Activated CD4-positive, CD25-positive, alpha-beta regulatory T cell treated with anti-CD3 and anti-CD28 coated beads, Interleukin-2, amount 50 U/mL, for 72 hours (primary cell): ENCODE data around the gene PRDM7.
A peak's percentile ranks its signal among the peaks of the same experiment; 100 is the strongest.
"Not testable (repeated sequence)": the region's sequence is repeated elsewhere in the genome, so short reads cannot be mapped to it uniquely, and the experiment has no call there.

ENCODE experiments used
- DNase-seq: peaks from one replicate; pipeline ENCODE4 v3.0.0; 2021

Gene PRDM7

DNA sequence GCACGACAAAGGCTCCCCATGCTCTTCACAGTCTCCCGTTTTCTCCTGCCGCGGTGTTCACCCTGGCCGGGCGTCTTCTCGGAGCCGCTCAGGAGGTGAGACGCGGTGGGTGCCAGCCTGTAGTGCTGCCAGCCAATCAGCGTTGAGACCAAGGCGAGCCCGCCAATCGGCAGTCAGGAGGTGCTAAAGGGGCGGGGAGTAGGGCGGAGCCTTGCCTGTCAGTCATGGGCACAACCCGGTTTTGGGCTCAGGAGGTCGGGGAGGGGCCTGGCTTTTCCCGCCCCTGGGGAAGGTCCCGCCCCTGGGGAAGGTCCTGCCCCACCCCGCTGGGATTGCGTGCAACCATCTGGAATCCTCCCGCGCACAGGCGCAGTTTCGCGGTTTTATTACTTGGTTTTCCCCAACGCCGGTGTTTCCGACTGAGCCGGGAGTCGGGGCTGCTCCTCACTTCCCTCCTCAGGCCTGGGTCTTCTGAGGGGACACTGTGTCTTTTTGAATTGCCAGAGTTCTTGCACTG, at the start of gene PRDM7:
Gene PRDM7, minus strand, starts transcription at position 92 of the 517 bp plus-strand sequence. CDS start 1,421 bp downstream, outside the sequence.
- peak; percentile 96 for DNase-seq

DNA sequence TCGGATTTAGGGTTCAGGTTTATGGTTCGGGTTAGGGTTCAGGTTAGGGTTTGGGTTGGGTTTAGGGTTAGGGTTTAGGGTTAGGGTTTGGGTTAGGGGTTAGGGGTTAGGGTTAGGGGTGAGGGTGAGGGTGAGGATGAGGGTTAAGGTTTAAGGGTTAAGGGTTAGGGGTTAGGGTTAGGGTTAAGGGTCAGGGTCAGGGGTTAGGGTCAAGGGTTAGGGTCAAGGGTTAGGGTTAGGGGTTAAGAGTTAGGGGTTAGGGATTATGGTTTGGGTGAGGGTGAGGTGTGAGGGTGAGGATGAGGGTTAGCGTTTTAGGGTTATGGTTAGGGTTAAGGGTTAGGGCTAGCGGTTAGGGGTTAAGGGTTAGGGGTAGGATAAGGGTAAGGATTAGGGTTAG, 44.7 kb upstream of the PRDM7 start:
- not testable (repeated sequence) for DNase-seq

DNA sequence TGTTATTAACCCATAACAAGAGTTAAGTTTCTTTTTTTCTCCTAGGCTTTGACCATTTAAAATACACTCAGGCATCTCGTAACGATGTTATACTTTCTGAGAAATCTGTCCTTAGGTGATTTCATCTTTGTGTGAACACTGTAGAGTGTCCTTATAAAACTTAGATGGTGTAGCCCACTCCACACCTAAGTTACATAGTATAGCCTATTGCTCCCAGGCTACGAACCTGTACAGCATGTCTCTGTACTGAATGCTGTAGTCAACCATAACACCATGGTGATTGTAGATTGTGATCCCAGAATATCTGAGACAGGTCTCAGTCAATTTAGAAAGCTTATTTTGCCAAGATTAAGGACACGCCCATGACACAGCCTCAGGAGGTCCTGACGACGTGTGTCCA, 30.5 kb upstream of the PRDM7 start:
- not testable (repeated sequence) for DNase-seq

DNA sequence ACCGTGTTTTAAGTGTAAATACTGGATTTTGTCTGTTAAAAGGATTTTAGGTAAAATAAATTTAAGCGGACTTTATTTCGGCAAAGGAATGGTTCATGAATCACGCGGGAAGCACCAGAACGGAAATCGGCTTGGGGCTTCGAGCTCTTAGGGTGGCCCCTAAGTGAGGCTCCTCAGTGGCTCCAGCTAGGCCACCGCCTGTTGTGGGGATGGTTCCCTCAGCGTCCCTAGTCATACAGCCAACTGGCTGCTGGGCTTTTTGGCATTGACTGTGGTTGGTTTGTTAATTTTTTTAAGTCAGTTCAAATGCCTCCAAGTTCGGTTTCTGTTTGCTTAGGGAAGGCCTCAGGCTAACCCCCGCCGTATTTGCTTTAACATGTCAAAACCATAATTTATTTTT, 29.9 kb upstream of the PRDM7 start:
- DNase-seq, result not testable (repeated sequence)

DNA sequence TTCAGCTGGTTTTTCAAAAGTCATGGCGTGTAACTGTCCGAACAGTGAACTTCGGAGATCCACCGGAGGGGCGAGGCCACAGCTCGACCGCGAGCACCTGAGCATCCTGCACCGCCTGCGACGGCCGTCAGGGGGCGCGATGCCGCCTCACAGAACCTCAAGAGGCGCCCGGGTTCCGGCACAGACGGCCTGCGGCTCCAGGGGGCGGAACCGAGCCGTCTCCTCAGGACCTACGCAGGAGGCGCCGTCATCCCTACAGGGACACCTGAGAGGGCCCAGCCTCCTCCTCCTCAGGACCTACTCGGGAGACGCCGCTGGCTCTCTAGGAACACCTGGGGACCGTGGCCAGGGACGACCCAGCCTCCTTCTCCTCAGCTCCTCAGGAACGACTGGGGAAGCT, 29.1 kb upstream of the PRDM7 start:
- DNase-seq, result peak; percentile 65

DNA sequence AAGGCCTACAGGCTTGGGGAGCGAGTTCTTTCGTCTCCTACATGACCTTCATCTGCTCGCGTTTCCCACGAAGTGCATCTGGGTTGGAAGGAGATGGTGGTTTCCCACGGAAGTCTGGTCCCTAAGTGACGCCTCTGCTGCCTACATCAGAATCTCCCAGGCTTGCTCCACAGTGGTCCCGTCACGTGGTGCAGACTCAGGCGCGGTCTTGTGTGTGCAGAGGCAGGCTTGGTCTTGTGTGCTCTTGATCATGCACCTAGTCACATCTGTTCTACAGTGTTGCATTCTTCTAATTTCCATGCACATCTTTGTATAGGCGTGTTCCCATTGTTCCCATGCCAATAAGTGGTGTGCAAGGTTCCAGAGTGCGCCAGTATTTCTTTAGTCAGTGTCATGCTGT, 27.6 kb upstream of the PRDM7 start:
- DNase-seq, result not testable (repeated sequence)

DNA sequence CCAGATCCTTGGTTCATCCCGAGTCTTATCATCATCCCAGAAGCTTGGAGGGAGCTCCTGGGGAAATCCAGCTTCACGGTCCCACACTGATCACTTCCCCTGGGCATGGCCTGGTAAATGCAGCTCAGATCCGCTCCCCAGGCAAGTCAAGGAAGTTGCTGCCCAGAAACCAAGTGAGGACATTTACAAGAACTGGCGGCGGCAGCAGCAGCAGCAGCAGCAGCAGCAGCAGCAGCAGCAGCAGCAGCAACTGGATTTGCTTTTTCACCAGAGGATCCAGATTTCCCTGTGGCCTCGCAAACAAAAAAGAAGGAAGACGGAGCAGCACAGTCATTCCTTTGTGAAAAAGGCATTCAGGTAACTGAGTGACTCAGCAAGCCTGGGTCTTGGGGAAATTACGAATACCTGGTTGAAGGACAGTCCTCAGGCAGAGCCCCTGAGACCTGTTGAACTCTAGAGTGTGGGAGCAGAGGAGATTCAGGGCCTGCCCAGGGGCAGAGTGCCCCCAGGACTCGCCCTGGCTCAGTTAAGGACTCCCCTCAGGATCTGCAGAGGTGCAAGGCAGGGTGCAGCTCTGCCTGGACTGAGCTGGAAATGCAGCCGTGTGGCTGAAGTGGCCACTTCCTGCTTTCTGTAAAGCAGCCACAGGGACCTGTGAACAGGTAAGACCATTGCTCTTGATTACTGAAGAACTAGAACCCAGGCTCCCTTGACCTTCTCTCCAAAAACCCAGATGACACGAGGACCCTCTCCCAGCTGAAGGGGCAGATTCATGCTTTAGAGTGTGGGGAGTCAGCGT, 25.2 kb upstream of the PRDM7 start:
- not testable (repeated sequence) for DNase-seq

DNA sequence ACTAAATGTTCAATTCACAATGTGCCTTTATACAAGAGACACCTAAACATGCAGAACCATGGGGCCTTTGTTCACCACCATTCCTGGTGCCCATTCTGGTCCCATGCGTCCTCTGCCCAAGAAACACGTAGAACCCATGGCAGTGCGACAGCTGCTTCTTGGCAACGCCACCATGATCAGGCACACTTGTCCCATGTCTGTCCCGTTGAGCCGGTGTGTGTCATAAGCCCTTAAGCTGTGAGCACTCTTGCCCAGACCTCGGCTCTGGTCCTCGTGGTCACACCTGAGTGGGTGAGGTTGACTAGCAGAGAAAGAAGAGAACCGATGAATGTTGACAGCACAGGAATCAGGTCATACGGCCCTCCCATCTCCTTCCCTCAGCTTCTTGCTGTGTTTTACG, 24.2 kb upstream of the PRDM7 start:
- DNase-seq, result not testable (repeated sequence)

DNA sequence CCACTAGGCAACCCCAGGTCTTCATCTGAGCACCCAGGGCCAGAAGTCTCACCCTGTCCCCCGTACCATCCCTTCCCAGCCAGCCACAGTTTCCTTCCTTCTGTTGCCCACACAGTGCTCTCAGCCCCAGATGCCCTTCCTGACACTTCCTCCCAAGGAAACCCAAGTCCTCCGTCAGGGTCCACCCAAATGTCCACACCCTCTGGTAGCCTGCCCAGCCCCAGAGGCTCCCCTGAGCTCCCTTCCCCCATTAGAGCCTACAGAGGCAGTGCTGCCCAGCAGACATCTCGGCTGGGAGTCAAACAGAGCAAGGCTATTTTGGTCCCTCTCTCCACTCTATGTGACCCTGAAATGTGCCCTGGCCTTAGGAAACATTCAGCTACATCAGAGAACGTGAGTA, 23.7 kb upstream of the PRDM7 start:
- DNase-seq, result not testable (repeated sequence)

DNA sequence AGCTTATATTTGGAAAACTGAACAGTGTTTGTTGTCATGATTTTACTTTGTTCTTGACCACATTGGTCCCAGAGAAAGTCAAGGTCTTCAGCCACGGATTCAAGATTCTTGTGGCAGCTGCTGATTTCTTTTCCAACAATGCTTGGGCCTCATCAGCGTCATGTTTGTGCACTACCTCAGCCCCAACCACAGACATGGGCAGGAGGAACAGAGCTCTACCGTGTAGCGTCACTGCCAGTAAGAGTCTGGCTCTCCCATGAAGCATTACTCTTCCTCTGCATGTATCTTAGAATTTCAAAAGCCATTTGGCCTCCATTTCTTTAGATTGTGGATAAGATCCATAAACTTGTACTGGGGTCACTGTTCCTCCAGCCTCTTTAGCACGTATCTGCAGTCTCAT, 23.1 kb upstream of the PRDM7 start:
- not testable (repeated sequence) for DNase-seq

DNA sequence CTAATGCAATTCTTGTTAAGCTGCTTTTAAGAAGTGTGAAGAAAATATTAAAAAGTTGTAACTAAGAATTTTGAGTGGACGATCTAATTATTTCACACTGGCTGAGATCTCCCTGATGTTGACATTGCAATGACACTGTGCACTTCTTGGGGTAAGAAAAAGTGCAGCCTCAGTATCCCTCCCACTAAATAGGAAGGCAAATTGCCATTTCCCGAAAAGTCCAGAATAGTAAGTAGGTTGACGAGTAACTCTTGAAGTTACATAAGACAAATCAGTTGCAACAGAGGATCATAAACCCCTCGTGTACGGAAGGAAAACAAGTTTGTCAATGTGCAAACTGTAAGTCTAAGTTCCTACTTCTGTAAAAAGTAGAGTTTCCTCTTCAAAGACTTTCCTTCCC, 21.8 kb upstream of the PRDM7 start:
- not testable (repeated sequence) for DNase-seq

DNA sequence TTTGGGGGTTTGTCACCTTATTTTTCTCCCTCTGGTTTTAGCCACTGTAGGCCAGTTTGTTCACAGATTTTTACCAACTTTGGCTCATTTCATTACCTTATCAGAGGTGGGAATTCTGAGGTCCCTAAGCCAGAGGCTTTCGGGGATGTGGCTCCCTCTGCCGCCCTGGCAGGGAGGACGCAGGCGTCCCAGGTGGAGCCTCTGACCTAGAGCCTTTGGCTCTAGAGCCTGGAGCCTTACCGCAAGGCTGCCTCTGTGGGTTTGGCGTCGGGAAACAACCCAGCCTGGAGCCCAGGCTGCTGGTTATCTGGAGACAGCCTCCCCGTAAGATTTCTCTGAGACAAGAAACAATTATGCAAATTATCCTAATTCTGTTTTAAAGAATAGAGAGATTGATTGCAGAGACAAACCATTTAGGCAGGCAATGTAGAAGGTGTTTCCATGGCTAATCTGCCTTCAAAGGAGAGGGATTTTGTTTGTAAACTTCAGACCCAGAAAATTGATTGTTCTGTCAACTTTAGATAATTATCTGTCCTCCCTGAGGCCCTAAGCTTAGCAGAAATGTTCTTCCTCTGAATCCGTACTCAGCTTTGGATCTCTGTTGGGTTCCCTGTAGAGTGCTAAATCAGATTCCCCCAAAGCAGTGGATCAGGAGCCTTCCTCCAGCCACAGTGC, 20.0 kb upstream of the PRDM7 start:
- DNase-seq, result not testable (repeated sequence)

DNA sequence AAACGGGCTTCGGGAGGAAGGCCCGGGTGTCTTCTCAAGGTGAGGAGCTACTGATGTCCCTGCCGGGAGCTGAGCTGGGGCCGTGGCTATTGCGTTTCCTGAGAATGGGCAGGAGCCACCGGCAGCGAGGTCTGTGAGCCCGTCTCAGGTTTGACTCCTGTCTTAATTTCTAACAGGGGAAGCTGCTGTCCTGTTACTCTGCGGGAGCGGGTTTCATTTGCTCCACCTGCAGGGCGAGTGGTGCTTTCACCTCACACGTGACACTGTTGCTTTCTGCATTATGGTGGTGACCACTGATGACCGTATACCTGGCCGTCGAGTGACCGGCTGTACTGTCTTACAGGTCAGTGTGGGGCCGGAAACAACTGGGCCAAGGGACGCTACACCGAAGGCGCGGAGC, 17.7 kb upstream of the PRDM7 start:
- not testable (repeated sequence) for DNase-seq

DNA sequence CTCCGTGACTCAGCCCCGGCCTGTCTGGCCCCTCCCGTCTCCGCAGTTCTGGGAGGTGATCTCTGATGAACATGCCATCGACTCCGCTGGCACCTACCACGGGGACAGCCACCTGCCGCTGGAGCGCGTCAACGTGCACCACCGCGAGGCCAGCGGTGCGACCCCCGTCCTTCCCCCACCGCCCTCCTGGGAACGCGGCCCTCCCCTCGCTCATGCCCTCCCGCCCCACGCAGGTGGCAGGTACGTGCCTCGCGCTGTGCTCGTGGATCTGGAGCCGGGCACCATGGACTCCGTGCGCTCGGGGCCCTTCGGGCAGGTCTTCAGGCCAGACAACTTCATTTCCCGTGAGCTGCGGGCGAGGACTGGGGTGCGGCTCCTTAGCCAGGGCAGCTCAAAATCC, 17.2 kb upstream of the PRDM7 start:
- not testable (repeated sequence) for DNase-seq

DNA sequence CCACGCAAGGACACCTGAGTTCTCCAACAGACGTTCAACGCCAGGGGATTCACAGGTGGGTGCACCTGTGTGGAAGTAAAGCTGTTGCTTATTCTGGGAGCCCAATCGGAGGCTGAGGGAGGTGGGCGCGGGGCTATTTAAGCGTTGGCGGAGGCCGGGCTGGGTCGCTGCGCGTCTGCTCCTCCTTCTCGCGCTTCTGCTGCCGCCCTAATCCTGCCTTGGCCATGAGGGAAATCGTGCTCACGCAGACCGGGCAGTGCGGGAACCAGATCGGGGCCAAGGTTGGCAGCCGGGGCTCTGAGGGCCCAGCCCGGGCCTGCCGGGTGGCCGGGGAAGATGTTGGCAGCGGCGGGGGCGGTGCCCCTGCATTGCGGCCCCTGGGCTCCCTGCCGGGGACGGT, 16.7 kb upstream of the PRDM7 start:
- not testable (repeated sequence) for DNase-seq

DNA sequence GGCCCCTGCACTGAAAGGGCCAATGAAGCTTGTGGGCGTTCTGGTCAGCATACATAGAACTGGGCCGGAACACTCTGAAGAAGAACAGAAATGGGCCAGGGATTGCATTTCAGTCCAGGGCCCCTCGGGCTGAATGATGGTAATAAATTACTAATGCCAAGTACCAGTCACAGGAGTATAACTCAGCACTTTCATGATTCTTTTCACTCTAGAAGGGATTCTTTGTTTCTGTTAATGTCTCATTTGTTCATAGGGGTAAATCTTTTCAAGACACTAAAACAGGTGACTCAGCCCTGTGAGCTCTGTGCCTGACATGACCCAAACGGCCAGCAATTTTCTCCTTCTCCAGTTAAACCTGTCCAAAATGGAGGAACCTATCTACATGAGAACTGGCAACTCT, 15.7 kb upstream of the PRDM7 start:
- DNase-seq, result not testable (repeated sequence)

DNA sequence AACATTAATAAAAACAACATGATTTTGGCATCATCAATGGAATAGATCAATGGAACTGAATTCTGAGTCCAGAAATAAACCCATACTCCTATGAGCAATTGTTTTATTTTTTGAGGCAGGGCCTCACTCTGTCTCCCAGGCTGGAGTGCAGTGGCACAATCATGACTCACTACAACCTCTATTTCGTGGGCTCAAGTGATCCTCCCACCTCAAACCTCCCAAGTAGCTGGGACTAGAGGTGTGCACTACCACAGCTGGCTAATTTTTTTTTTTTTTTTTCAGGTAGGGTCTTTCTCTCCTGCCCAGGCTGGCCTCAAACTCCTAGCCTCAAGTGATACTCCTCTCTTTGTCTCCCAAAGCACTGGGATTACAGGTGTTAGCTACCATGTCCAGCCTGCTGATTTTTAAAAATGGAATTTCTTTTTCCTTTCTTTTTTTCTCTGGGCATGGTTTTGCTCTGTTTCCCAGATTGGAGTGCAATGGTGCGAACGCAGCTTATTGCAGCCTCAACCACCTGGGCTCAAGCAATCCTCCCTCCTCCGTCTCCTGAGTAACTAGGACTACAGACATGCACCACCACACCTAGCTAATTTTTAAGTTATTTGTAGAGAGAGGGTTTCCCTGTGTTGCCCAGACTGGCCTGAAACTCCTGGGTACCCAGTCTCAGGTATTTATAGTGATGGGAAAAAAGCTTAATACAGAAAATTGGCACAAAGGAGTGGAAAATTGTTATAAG, 7.3 kb upstream of the PRDM7 start:
- DNase-seq, result no peak

DNA sequence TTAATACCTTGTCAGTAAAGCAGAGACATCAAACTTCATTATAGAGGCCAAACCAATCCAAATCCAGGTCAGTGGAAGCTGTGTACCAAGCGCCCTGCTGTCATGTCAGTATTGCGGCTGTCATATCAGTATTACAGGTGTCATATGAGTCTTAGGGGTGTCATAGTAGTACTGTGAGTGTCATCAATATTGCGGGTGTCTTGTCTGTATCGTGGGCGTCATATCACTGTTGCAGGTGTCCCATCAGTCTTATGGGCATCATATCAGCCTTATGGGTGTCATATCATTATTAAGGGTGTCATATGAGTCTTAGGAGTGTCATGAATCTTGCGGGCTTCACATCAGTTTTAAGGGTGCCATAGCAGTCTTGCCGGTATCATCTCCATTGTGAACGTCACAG, 6.0 kb upstream of the PRDM7 start:
- no peak for DNase-seq

DNA sequence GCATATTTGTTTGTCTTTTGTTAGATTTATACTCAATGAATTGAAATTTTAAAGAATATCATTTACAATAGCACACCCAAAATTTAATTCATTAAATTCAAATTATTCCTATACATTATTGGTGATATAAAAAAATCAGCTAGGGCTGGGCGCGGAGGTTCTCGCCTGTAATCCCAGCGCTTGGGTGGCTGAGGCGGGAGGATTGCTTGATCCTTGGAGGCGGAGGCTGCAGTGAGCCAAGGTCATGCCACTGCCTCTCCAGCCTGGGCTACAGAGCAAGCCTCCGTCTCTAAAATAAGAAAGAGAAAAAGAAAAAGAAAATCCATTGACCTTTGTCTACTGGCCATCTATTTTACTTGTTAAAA, 4.5 kb upstream of the PRDM7 start:
- no peak for DNase-seq

DNA sequence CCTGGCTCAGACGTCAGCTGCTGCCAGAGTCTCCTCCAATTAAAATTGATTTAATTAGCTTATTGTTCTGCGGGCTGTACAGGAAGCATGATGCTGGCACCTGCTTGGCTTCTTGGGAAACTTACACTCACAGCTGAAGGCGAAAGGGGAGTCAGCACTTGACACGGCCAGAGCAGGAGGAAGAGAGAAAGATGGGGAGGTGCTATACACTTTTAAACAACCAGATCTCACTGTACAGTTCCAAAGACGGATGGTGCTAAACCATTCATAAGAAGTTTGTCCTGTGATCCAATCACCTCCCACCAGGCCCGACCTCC, 1.4 kb upstream of the PRDM7 start:
- no peak for DNase-seq

DNA sequence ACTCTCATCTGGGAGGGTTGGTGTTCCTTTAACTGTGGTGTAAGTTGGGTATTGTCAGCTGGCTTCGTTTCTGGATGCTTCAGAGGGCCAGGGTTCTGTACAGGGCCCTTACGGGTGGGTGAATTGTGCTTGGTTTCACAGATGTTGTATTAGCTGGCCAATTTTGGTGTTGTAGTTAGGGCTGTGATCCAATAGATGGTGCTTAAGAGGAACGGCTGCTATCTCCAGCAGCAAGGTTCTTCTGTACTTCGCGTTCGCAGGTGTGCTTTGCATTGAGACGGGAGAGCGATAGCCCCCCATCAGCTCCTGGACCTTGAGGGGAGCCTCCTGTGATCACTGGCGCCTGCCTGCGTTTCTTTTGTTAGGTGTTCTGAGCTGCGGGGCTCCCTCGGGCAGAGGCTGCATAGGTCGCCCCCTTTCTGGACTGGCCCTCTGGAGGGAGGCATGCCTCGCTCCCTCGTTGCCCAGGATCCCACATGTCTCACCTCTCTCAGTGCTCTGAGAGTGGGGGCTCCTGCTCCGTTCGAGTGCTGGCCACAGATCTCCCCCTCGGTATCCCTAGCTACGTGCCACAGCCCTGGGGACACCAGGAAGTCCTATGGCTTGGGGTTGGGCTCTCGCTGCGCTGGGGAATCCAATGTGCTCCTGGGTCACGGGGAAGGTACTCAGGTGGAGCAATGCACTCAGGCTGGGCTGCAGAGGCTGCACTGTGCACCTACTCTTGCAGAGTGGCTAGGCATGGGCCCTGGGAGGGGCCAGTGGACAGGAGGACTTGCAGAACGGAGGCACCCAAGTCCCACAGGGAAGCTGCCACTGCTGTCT, 837 bp upstream of the PRDM7 start:
- DNase-seq, result no peak

DNA sequence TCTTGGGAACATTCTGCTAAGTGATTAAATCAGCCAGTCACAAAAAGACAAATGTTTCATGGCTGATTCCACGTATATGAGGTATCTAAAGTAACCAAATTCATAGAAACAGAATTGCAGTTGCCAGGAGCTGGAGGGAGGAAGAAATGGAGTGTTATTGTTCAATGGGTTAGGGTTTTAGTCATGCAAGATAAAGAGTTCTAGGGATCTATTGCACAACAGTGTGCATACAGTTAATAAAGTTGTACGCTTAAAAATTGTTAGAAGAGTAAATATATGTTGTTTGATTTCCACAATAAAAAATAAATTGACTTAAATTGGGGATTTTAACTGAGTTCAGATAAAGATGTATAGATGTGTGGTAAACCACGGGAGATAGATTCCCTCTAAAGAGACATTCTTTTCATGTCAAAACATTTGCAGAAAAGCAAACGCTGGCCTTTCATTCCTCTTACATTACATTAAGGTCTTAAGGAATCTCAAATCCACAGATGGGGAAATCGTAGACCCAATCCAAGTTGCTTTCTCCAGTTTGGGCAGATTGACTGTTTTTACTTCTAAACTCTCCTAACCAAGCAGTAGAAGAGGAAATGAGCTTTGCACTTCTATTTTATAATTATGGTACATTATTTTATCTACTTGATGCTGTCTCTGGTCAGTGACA, 4.6 kb downstream of the PRDM7 start:
- no peak for DNase-seq
